HepG2 (cell line): ENCODE data around the gene TRIP6. TPM values are rescaled to one million over a fixed set of nuclear protein-coding genes. Genes with fewer than 3 reads are reported as not detected.

Experiments
- BORCS8-MEF2B ChIP-seq: sonication (generic); formaldehyde crosslinking; IDR thresholded peaks from 2 replicates; pipeline ENCODE4 v1.8.0; 2022; ENCODE audit warnings: mild to moderate bottlenecking, missing genetic modification reagents
- CENPT ChIP-seq: sonication (generic); formaldehyde crosslinking; IDR thresholded peaks from 2 replicates; pipeline ENCODE4 v1.8.0; 2022; ENCODE audit warnings: low read depth, mild to moderate bottlenecking, moderate library complexity, missing genetic modification reagents
- HMGXB3 ChIP-seq: sonication (generic); formaldehyde crosslinking; IDR thresholded peaks from 2 replicates; pipeline ENCODE4 v1.4.0; 2020; ENCODE audit warnings: missing genetic modification reagents, borderline replicate concordance
- MEIS2 ChIP-seq: sonication (generic); formaldehyde crosslinking; IDR thresholded peaks from 2 replicates; pipeline ENCODE4 v1.9.0; 2021; ENCODE audit warnings: mild to moderate bottlenecking, missing genetic modification reagents
- PPARG ChIP-seq: conservative IDR thresholded peaks from 2 replicates; pipeline ENCODE4 v1.6.1; 2016; ENCODE audit warnings: missing biosample characterization, missing genetic modification reagents
- PRMT3 ChIP-seq: sonication (generic); formaldehyde crosslinking; IDR thresholded peaks from 2 replicates; pipeline ENCODE4 v1.8.1; 2022; ENCODE audit warnings: low read depth, mild to moderate bottlenecking, moderate library complexity, missing genetic modification reagents, borderline replicate concordance
- REPIN1 ChIP-seq: sonication (generic); formaldehyde crosslinking; IDR thresholded peaks from 2 replicates; pipeline ENCODE4 v1.8.0; 2022; ENCODE audit warnings: missing genetic modification reagents, low read depth, mild to moderate bottlenecking, borderline replicate concordance
- SCMH1 ChIP-seq: sonication (generic); formaldehyde crosslinking; IDR thresholded peaks from 2 replicates; pipeline ENCODE4 v1.9.0; 2021; ENCODE audit warnings: missing genetic modification reagents, mild to moderate bottlenecking, borderline replicate concordance
- SNRNP70 ChIP-seq: fragments of 200-400 bp; formaldehyde crosslinking; IDR thresholded peaks from 2 replicates; pipeline ENCODE4 v1.6.1; 2017; ENCODE audit warnings: mild to moderate bottlenecking, low read depth, low read length, moderate library complexity
- TBP ChIP-seq: sonication (generic); formaldehyde crosslinking; IDR thresholded peaks from 2 replicates; pipeline ENCODE4 v1.5.0; 2020; ENCODE audit warnings: missing genetic modification reagents
- TP53 ChIP-seq: sonication (generic); formaldehyde crosslinking; conservative IDR thresholded peaks from 2 replicates; pipeline ENCODE4 v1.4.0; 2020; ENCODE audit warnings: missing genetic modification reagents
- ZBTB25 ChIP-seq: IDR thresholded peaks from 2 replicates; pipeline ENCODE4 v1.6.1; 2018; ENCODE audit warnings: missing genetic modification reagents
- ZC3H4 ChIP-seq: sonication (generic); formaldehyde crosslinking; IDR thresholded peaks from 2 replicates; pipeline ENCODE4 v1.4.0; 2020; ENCODE audit warnings: missing genetic modification reagents, borderline replicate concordance
- ZFP36L2 ChIP-seq: sonication (generic); formaldehyde crosslinking; IDR thresholded peaks from 2 replicates; pipeline ENCODE4 v1.4.0; 2020; ENCODE audit warnings: missing genetic modification reagents
- ZNF326 ChIP-seq: sonication (generic); formaldehyde crosslinking; IDR thresholded peaks from 2 replicates; pipeline ENCODE4 v1.4.0; 2020; ENCODE audit warnings: missing genetic modification reagents, borderline replicate concordance
- ZNF547 ChIP-seq: sonication (generic); formaldehyde crosslinking; IDR thresholded peaks from 2 replicates; pipeline ENCODE4 v1.5.1; 2020; ENCODE audit warnings: mild to moderate bottlenecking, missing genetic modification reagents
- ZNF577 ChIP-seq: sonication (generic); formaldehyde crosslinking; IDR thresholded peaks from 2 replicates; pipeline ENCODE4 v1.4.0; 2020; ENCODE audit warnings: mild to moderate bottlenecking, low read depth, missing genetic modification reagents, borderline replicate concordance
- ZNF678 ChIP-seq: sonication (generic); formaldehyde crosslinking; IDR thresholded peaks from 2 replicates; pipeline ENCODE4 v1.4.0; 2020; ENCODE audit warnings: mild to moderate bottlenecking, missing genetic modification reagents
- ZNF878 ChIP-seq: sonication (generic); formaldehyde crosslinking; IDR thresholded peaks from 2 replicates; pipeline ENCODE4 v1.8.1; 2023; ENCODE audit warnings: mild to moderate bottlenecking, missing genetic modification reagents, moderate library complexity
- ZNF891 ChIP-seq: sonication (generic); formaldehyde crosslinking; IDR thresholded peaks from 2 replicates; pipeline ENCODE4 v1.5.0; 2020; ENCODE audit warnings: mild to moderate bottlenecking, missing genetic modification reagents
- polyA plus RNA-seq, 8 experiments: library from polyadenylated mRNA; depleted of rRNA in 3 of 8; stranded (reverse) in 7 of 8; unstranded in 1 of 8; fragments of >200 nt; fragmentation: Illumina TruSeq in 4 of 8; extraction: Trizol in 4 of 8; gene quantifications; 2 replicates each; pipeline versions ENCODE4 v1.2.1 to v1.2.3, GENCODE V29; 2011 to 2016; ENCODE audit warnings: low read depth in 4 of 8, missing spikeins in 1 of 8, mixed read lengths in 1 of 8; ENCODE audit not compliant: insufficient read depth in 1 of 8
- total RNA-seq, 5 experiments: library from RNA; depleted of rRNA; stranded (reverse); fragments of >200 nt; fragmentation: Illumina TruSeq; extraction: Trizol; gene quantifications; 2 replicates each; pipeline ENCODE4 v1.2.3, GENCODE V29; 2016; ENCODE audit warnings: low read depth in 1 of 5
- TF ChIP-seq, protein P1 (sequence below): sonication (generic); formaldehyde crosslinking; IDR thresholded peaks from 2 replicates; pipeline ENCODE4 v1.8.1; 2023; ENCODE audit warnings: mild to moderate bottlenecking, inconsistent platforms, moderate library complexity, missing genetic modification reagents, borderline replicate concordance

The TRIP6 gene
- total and polyA plus RNA-seq, 2 of the 13 experiments (the other 11 are each of a cell fraction or from before 2014, with no cell fraction given): 0.34 to 0.38 TPM

DNA sequence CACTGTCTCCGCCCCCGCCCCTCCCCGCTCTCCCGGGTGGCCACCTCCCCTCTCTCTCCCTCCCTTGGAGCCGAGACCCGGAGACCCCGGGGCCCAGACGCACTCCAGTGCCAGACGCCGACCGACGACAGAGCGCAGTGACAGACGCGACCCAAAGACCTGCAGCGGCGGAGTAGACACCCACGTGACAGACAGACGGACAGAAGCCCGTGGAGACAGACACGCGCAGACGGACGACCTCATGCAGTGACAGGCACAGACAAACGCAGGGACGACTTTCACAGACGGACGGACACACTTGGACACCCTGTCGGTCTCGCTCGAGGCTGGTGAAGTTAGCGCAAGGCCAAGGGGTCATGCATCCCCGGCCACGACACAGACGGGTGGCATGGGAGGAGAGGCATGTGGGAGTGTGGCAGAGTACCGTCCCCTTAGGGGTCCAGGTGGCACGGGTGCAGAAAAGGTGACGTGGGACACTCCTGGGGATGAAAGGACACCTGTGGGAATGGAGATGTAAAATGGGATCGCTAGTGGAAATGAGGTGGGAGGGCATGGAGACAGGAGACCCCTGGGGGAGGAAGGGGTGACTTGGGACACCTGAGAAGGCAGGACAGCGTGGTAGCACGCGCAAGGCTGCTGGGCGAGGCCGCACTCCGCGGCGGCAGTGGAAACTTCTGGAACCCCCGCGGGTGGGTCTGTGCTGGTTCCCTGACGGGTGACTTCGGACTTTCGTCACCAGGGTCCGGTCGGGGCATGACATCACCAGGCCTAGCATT is 29.0 kb downstream of the TRIP6 start (continued):
- TF ChIP-seq HMGXB3 (CRISPR knock-in tag) (no peak), TBP (CRISPR knock-in tag) (no peak), CENPT (CRISPR knock-in tag) (no peak), ZBTB25 (CRISPR knock-in tag) (no peak), ZNF326 (CRISPR knock-in tag) (no peak), REPIN1 (no peak), ZNF678 (CRISPR knock-in tag) (no peak), SNRNP70 (no peak), PRMT3 (CRISPR knock-in tag) (no peak), ZNF577 (no peak), ZNF891 (CRISPR knock-in tag) (no peak), MEIS2 (CRISPR knock-in tag) (0 out of 2 replicates have a peak, but pooled peaks have one; percentile 24), TP53 (CRISPR knock-in tag) (no peak), ZC3H4 (CRISPR knock-in tag) (no peak), BORCS8-MEF2B (CRISPR knock-in tag) (0 out of 2 replicates have a peak, but pooled peaks have one; percentile 26), ZNF878 (CRISPR knock-in tag) (no peak), ZNF547 (no peak), ZFP36L2 (CRISPR knock-in tag) (no peak), PPARG (CRISPR knock-in tag) (no peak), SCMH1 (CRISPR knock-in tag) (no peak)
- TF ChIP-seq, protein P1, sequence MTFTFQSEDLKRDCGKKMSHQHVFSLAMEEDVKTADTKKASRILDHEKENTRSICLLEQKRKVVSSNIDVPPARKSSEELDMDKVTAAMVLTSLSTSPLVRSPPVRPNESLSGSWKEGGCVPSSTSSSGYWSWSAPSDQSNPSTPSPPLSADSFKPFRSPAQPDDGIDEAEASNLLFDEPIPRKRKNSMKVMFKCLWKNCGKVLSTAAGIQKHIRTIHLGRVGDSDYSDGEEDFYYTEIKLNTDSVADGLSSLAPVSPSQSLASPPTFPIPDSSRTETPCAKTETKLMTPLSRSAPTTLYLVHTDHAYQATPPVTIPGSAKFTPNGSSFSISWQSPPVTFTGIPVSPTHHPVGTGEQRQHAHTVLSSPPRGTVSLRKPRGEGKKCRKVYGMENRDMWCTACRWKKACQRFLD: 0 out of 2 replicates have a peak, but pooled peaks have one; percentile 23
